Suprapubic skin (tissue), 2 donors: ENCODE results near the gene CPNE4.

Experiments
- EP300 ChIP-seq: sonication (generic); formaldehyde crosslinking; IDR thresholded peaks from one replicate; pipeline ENCODE4 v1.6.1; 2017; ENCODE audit warnings: antibody characterized with exemption
- POLR2A ChIP-seq, 2 donors: fragments of 450-650 bp; IDR thresholded peaks; one replicate each; pipeline ENCODE4 v1.6.1; 2017; ENCODE audit warnings: antibody characterized with exemption in 2 of 2, mild to moderate bottlenecking in 2 of 2, moderate library complexity in 2 of 2

DNA sequence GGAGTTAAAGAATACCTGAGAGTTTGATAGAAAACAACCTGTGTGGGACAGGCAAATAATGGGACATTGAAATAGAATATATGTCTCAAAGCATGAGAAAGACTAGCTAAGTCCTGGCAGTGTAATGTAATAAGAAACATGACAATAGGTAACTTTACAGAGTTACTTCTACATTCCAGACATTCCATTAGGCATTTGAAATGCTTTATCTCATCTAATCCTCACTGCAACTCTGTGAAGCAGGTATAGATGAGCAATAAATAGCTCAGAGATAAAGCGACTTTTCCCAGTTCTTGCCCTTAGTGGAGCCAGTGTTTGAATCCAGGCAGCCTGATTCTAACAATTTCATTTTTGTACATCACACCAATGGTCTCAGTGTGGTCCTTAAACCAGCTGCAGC lies 76.8 kb downstream of the CPNE4 start:
- TF ChIP-seq EP300 (no peak), POLR2A (IDR thresholded peaks at IDR 0.05) (no peak)
